ENCODE data around the gene GOLM1.

GRCh38 chr9:86043586-86043985, 55.8 kb downstream of the GOLM1 start:
- TF ChIP-seq CTCF (IDR thresholded peaks at IDR 0.05) (no peak), POLR2A (IDR thresholded peaks at IDR 0.05) (no peak)
